Urinary bladder (tissue), 4 donors: ENCODE data around the gene P3H1. TPM values are rescaled to one million over a fixed set of nuclear protein-coding genes. Genes with fewer than 3 reads are reported as not detected.
"Not testable (repeated sequence)": the region's sequence is repeated elsewhere in the genome, so short reads cannot be mapped to it uniquely, and the experiment has no call there.

Experiments used
- DNase-seq: peaks from one replicate; pipeline ENCODE4 v3.0.0-alpha.2; 2015; ENCODE audit errors: extremely low spot score
- H3K27ac ChIP-seq: one replicate; pipeline ENCODE4 v1.5.1; 2013; ENCODE audit warnings: low read depth, mild to moderate bottlenecking, moderate library complexity
- H3K36me3 ChIP-seq: one replicate; pipeline ENCODE4 v1.6.1; 2013; ENCODE audit warnings: mild to moderate bottlenecking, moderate library complexity; ENCODE audit not compliant: insufficient read depth
- H3K4me1 ChIP-seq: one replicate; pipeline ENCODE4 v1.6.1; 2013; ENCODE audit warnings: mild to moderate bottlenecking, moderate library complexity; ENCODE audit not compliant: insufficient read depth
- H3K4me3 ChIP-seq: one replicate; pipeline ENCODE4 v1.5.1; 2013; ENCODE audit warnings: low read depth, low read length
- WGBS: extraction: QIAGEN DNeasy Blood & Tissue Kit; methylation state at CpG from one replicate; pipeline ENCODE4 v1.1.7; 2013; 5-methylcytosine and 5-hydroxymethylcytosine counted together
- polyA plus RNA-seq: library from polyadenylated mRNA; stranded (reverse); fragments of 200-250 nt; gene quantifications from one replicate; pipeline ENCODE4 v1.2.3, GENCODE V29; 2013
- total RNA-seq: library from RNA; depleted of rRNA; stranded (reverse); fragments of >200 nt; gene quantifications from one replicate; pipeline ENCODE4 v1.2.3, GENCODE V29; 2014
- donor health status: healthy with polysubstance abuse.
- donor health status: healthy.

P3H1 gene
- total and polyA plus RNA-seq, 2 donors: 35.5 to 81.1 TPM

DNA sequence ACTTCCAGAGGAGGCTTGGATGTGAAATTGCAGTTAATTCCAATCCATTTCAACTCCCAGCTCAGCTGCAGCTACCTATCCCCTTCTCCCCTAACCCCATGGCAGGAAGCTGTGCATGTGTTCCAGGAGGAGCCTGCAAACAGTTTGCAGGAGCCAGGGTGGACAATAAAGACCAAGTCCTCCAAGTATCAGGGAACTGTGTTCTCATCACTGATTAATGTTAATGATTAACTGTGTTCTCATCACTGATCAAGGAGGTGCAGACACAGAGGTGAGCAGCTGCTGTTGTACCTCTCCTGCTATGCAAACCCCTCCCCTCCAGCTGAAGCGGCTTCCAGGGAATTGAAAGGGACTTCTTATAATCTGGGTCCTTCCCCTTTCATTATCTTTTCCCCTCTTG, 46.0 kb downstream of the P3H1 start:
- Histone ChIP-seq H3K27ac (no peak overlapping the region), H3K36me3 (no peaks in the 10 kb centered on the region), H3K4me3 (no peak overlapping the region), H3K4me1 (no peaks in the 10 kb centered on the region)
- no peak for DNase-seq
- WGBS: 89% methylated on average over 1 of the region's 1 CpG

- not testable (repeated sequence) for H3K4me1 ChIP-seq, H3K36me3 ChIP-seq, H3K4me3 ChIP-seq, H3K27ac ChIP-seq, DNase-seq
Measured at GRCh38 chr1:42714441-42714840, 52.4 kb downstream of the P3H1 start.

GRCh38 chr1:42713293-42713692, 53.5 kb downstream of the P3H1 start:
- H3K36me3 ChIP-seq: peaks cover 2% of the 10 kb centered on the region
- no peak for DNase-seq

GRCh38 chr1:42712808-42713207, 54.0 kb downstream of the P3H1 start:
- 97% methylated on average over 3 of the region's 3 CpGs for WGBS
- not testable (repeated sequence) for H3K27ac ChIP-seq, DNase-seq, H3K4me3 ChIP-seq, H3K36me3 ChIP-seq, H3K4me1 ChIP-seq

More at GRCh38 chr1:42713293-42713692, 53.5 kb downstream of the P3H1 start:
- no peak overlapping the region for H3K27ac ChIP-seq
- no peaks in the 10 kb centered on the region for H3K4me1 ChIP-seq
- H3K4me3 ChIP-seq: no peak overlapping the region

- no peaks in the 10 kb centered on the region for H3K4me1 ChIP-seq
- peaks cover 4% of the 10 kb centered on the region for H3K36me3 ChIP-seq
- 94% methylated on average over 7 of the region's 7 CpGs for WGBS
- DNase-seq: no peak
- no peak overlapping the region for H3K4me3 ChIP-seq
- H3K27ac ChIP-seq: no peak overlapping the region
Measured at GRCh38 chr1:42703888-42704464, 62.9 kb downstream of the P3H1 start.

GRCh38 chr1:42700006-42700405, 66.8 kb downstream of the P3H1 start:
- H3K27ac ChIP-seq: no peak overlapping the region
- no peak overlapping the region for H3K4me3 ChIP-seq
- no peak for DNase-seq
- H3K4me1 ChIP-seq: no peaks in the 10 kb centered on the region
- H3K36me3 ChIP-seq: peaks cover 11% of the 10 kb centered on the region

GRCh38 chr1:42698081-42698813, 68.6 kb downstream of the P3H1 start:
- H3K36me3 ChIP-seq: peaks cover 10% of the 10 kb centered on the region
- H3K4me3 ChIP-seq: no peak overlapping the region
- no peak for DNase-seq
- no peak overlapping the region for H3K27ac ChIP-seq
- no peaks in the 10 kb centered on the region for H3K4me1 ChIP-seq
- 94% methylated on average over 4 of the region's 4 CpGs for WGBS

Other genes with a start within 250 kb of the P3H1 start
- gene PPIH, start 108.6 kb downstream of the P3H1 start, total RNA-seq: 24.1 TPM
- gene PPIH, start 108.6 kb downstream of the P3H1 start, polyA plus RNA-seq: 29.8 TPM
- 401 TPM for gene YBX1, start 84.6 kb downstream of the P3H1 start, total RNA-seq
- gene YBX1, start 84.6 kb downstream of the P3H1 start, polyA plus RNA-seq: 773 TPM
- 0.69 TPM for gene CLDN19, start 26.8 kb downstream of the P3H1 start, total RNA-seq
- 0.38 TPM for gene CLDN19, start 26.8 kb downstream of the P3H1 start, polyA plus RNA-seq
- gene C1orf50, start 221 bp upstream of the P3H1 start, total RNA-seq: 5.1 TPM
- 3.4 TPM for gene C1orf50, start 221 bp upstream of the P3H1 start, polyA plus RNA-seq
- not detected for gene TMEM269, start 18.0 kb upstream of the P3H1 start, total RNA-seq
- 0.05 TPM for gene TMEM269, start 18.0 kb upstream of the P3H1 start, polyA plus RNA-seq
- gene ERMAP, start 50.1 kb upstream of the P3H1 start, total RNA-seq: 12.3 TPM
- gene ERMAP, start 50.1 kb upstream of the P3H1 start, polyA plus RNA-seq: 8.2 TPM
- 30.8 TPM for gene SVBP, start 50.4 kb upstream of the P3H1 start, total RNA-seq
- 35.5 TPM for gene SVBP, start 50.4 kb upstream of the P3H1 start, polyA plus RNA-seq
- gene ZNF691, start 79.6 kb upstream of the P3H1 start, total RNA-seq: 10.3 TPM
- gene ZNF691, start 79.6 kb upstream of the P3H1 start, polyA plus RNA-seq: 12.0 TPM
- 78.5 TPM for gene SLC2A1, start 191.8 kb upstream of the P3H1 start, total RNA-seq
- 56.1 TPM for gene SLC2A1, start 191.8 kb upstream of the P3H1 start, polyA plus RNA-seq